LNCaP clone FGC (cell line): ENCODE measurements around the gene RBM46.

ENCODE experiments used
- DNase-seq: peaks from one replicate; pipeline ENCODE4 v3.0.0-alpha.2; 2011; ENCODE audit warnings: low read depth
- H3K4me3 ChIP-seq: 2 replicates; pipeline ENCODE4 v1.5.1; 2011; ENCODE audit warnings: mild to moderate bottlenecking, low read depth, low read length, control low read depth
- TF ChIP-seq, protein P1 (sequence below): IDR thresholded peaks from 2 replicates; pipeline ENCODE4 v1.5.1; 2012; ENCODE audit warnings: mild to moderate bottlenecking; ENCODE audit not compliant: control insufficient read depth, insufficient read depth; ENCODE audit errors: extremely low read depth

RBM46 gene

DNA sequence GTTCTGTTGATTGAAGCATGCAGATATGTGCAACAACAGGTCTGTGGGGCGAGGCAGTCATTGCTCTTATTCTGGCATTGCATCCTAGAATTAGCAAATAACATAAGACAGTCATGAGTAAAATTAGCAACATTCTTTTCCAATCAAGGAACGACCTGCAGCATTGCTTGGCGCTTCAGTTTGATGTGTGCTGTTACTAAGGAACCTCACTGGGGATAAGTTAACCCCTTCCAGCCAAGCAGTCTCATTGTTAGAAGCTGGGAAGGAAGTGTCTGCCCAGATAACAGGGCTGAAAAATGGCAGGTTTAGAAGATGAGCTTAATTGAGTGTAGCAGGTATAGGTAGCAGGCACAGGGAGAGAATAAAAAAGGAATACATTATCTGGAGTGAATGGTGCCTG, 55.4 kb downstream of the RBM46 start:
- no peak overlapping the region for H3K4me3 ChIP-seq
- TF ChIP-seq, protein P1, sequence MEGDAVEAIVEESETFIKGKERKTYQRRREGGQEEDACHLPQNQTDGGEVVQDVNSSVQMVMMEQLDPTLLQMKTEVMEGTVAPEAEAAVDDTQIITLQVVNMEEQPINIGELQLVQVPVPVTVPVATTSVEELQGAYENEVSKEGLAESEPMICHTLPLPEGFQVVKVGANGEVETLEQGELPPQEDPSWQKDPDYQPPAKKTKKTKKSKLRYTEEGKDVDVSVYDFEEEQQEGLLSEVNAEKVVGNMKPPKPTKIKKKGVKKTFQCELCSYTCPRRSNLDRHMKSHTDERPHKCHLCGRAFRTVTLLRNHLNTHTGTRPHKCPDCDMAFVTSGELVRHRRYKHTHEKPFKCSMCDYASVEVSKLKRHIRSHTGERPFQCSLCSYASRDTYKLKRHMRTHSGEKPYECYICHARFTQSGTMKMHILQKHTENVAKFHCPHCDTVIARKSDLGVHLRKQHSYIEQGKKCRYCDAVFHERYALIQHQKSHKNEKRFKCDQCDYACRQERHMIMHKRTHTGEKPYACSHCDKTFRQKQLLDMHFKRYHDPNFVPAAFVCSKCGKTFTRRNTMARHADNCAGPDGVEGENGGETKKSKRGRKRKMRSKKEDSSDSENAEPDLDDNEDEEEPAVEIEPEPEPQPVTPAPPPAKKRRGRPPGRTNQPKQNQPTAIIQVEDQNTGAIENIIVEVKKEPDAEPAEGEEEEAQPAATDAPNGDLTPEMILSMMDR, result no peak
- DNase-seq, result no peak

DNA sequence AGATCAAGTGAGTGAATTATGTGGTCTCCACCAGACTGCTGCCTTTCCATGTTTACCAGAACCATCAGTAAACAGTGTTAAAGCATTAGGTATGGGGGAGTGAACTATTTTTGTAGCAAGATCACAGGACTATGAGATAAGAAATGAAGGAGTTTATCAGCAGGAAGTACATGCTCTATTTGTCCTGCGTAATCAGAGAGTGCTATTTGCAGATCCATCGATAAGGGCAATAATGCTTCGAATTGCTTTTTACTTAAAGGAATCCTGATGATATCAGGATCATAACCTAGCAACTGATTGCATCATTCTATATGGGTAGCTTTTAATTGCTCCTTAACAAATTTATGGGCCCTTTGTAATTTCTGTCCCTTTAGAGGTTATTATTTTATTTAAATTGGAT, 57.1 kb downstream of the RBM46 start:
- TF ChIP-seq, protein P1, result no peak
- DNase-seq, result peak; percentile 74
- H3K4me3 ChIP-seq, result no peak overlapping the region

DNA sequence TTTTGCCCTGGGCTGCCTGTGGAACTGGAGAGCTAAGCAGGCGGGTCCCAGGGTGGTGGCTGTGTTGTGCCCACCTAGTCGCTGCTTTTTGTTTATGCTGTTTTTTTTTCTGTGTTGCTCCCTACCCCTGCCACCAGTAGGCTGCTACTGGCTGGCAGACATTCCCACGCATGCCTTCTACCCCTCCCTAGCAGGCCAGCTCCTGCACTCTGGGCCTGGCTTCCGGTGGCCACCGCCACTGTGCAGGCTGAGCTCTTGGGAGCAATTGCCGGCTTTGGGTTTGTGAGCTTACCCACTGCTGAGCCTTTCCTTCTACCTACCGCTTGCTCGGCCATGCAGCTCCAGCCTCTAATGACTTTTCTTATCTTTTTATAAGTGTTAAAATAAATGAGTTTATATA, 57.6 kb downstream of the RBM46 start:
- no peak for DNase-seq
- H3K4me3 ChIP-seq, result no peak overlapping the region
- TF ChIP-seq, protein P1, result no peak

DNA sequence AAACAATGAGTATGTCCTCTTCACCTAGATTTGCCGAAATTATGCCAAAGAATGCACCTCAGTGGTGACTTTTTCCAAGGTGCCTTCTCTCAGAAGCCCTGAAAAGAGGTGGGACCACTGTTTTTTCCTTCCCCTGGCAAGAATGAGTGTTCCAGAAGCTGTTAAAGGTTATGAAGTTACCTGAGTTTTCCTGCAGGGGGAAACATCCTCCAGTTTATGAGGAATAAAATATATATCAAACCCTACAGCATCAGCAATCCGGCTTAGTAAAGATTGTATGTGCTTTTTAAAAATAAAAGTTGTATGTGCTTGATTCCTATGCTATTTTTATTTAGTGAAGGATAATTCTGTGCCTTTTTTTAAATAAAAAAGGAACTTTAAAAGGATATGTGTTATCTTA, 73.3 kb downstream of the RBM46 start:
- H3K4me3 ChIP-seq, result no peak overlapping the region
- DNase-seq, result no peak
- TF ChIP-seq, protein P1, result peak; percentile 44

DNA sequence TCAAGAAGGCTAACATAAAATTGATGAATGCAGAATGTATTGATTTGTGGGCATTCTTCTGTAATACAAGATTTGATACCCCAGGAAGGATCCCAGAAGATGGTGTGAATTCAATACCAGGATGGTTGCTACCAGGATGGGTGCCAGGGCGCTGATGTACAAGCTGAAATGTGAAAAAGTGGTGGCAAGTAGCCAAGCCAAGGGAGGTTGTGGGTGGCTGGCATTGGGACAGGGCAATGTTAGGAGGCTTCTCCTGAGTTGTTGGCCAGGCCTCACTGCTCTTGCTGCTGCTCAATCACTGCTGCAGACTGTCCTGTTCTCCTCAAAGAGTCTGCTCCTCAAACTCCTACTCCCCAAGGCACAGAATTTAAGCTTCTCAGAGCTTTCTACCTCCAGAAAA, 77.1 kb downstream of the RBM46 start:
- DNase-seq, result no peak
- no peak overlapping the region for H3K4me3 ChIP-seq
- TF ChIP-seq, protein P1, result no peak

DNA sequence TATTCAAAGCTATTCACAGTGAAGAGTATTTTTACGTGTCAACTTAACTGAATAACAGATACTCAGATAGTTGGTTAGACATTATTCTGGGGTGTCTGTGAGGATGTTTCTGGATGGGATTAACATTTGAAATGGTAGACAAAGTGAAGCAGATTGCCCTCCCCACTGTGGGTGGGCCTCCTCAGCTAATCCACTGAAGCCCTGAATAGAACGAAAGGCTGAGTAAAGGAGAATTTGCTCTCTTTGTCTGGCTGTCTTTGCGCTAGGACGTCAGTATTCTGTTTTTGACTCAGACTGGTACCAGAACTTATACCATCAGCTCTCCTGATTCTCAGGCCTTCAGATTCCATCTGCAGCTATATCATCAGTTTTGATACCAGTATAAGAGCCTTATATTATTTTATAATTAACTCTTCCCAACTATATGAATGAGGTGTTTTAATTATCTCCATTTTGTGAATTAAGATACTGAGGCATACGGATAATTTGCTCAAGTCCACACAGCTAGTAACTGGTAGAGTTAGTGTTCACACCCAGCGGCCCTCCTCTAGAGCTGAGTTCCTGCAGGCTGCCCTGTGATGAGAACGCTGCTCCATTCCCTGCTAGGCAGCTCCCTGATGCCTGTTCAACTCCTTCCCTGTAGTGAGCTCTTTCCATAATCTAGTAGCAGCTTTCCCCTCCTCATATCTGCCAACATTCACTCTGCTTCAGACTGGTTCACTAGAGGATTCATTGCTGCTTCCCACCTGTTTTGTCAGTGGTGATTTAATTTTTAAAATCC, 87.5 kb downstream of the RBM46 start:
- TF ChIP-seq, protein P1, result no peak
- no peak for DNase-seq
- no peak overlapping the region for H3K4me3 ChIP-seq

DNA sequence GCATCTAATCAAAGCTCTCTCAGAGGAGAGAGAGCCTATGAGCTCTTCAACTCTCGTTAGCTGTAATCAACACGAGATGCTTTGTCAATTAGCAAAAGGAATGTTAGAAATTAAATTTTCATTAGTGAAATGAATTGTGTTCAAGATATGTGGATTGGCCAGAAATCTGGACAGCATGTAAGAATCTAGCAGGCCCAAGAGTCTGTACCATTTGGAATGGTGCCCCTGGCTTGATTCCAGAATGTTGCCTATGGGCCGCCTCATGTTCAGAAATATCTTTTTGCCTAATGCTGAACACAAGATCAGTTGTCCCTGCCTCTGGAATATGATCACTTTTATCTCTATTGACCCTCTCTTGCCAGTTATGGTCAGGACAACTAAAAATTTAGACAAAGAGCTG, 88.2 kb downstream of the RBM46 start:
- DNase-seq, result no peak
- H3K4me3 ChIP-seq, result no peak overlapping the region
- TF ChIP-seq, protein P1, result no peak
